ENCODE data around the gene GALNT10.

Gene GALNT10

GRCh38 chr5:154409230-154409840 is 218.8 kb downstream of the GALNT10 start:
- no peak overlapping the region for H3K27ac Mint-ChIP-seq
- H3K36me3 Mint-ChIP-seq = peaks cover 13 to 36% of the 10 kb centered on the region in 2 donors
- ATAC-seq (replicated peaks) (no peak), DNase-seq (no peak)
- H3K27me3 Mint-ChIP-seq = no peaks in the 10 kb centered on the region
- H3K4me3 Mint-ChIP-seq = no peak overlapping the region
- H3K9me3 Mint-ChIP-seq = no peaks in the 10 kb centered on the region
- peaks cover 6 to 14% of the 10 kb centered on the region in 2 donors for H3K4me1 Mint-ChIP-seq

GRCh38 chr5:154410008-154410407 is 219.5 kb downstream of the GALNT10 start:
- Mint-ChIP-seq H3K36me3 (peaks cover 14 to 40% of the 10 kb centered on the region in 2 donors), H3K4me1 (peaks cover 4 to 7% of the 10 kb centered on the region in 2 donors), H3K27me3 (no peaks in the 10 kb centered on the region), H3K4me3 (no peak overlapping the region), H3K9me3 (no peaks in the 10 kb centered on the region), H3K27ac (no peak overlapping the region)
- no peak for DNase-seq
- no peak for ATAC-seq (replicated peaks)

- DNase-seq (no peak), ATAC-seq (replicated peaks) (no peak)
- peaks cover 14 to 42% of the 10 kb centered on the region in 2 donors for H3K36me3 Mint-ChIP-seq
- H3K4me3 Mint-ChIP-seq = no peak overlapping the region
- H3K4me1 Mint-ChIP-seq = peaks cover 0 to 1% of the 10 kb centered on the region in 2 donors
- H3K27ac Mint-ChIP-seq = no peak overlapping the region
- H3K27me3 Mint-ChIP-seq = no peaks in the 10 kb centered on the region
- no peaks in the 10 kb centered on the region for H3K9me3 Mint-ChIP-seq
Measured at GRCh38 chr5:154410786-154411185, 220.3 kb downstream of the GALNT10 start.

- H3K4me3 Mint-ChIP-seq = no peak overlapping the region
- no peak for ATAC-seq (replicated peaks)
- H3K27ac Mint-ChIP-seq = no peak overlapping the region
- no peaks in the 10 kb centered on the region for H3K9me3 Mint-ChIP-seq
- H3K27me3 Mint-ChIP-seq = no peaks in the 10 kb centered on the region
- no peak for DNase-seq
- peaks cover 0 to 1% of the 10 kb centered on the region in 2 donors for H3K4me1 Mint-ChIP-seq
- peaks cover 14 to 42% of the 10 kb centered on the region in 2 donors for H3K36me3 Mint-ChIP-seq
Measured at GRCh38 chr5:154411338-154411737, 220.8 kb downstream of the GALNT10 start.

- Mint-ChIP-seq H3K36me3 (peaks cover 14 to 43% of the 10 kb centered on the region in 2 donors), H3K27ac (no peak overlapping the region), H3K4me1 (peaks cover 8 to 9% of the 10 kb centered on the region in 2 donors), H3K27me3 (no peaks in the 10 kb centered on the region), H3K9me3 (no peaks in the 10 kb centered on the region), H3K4me3 (no peak overlapping the region)
- no peak for ATAC-seq (replicated peaks)
- no peak for DNase-seq
Measured at GRCh38 chr5:154412316-154412715, 221.8 kb downstream of the GALNT10 start.

GRCh38 chr5:154412925-154413324 is 222.4 kb downstream of the GALNT10 start:
- Mint-ChIP-seq H3K9me3 (no peaks in the 10 kb centered on the region), H3K4me3 (no peak overlapping the region), H3K36me3 (peaks cover 14 to 43% of the 10 kb centered on the region in 2 donors), H3K27me3 (no peaks in the 10 kb centered on the region), H3K27ac (no peak overlapping the region), H3K4me1 (peaks cover 8 to 9% of the 10 kb centered on the region in 2 donors)
- ATAC-seq (replicated peaks) = no peak
- DNase-seq = no peak

GRCh38 chr5:154415114-154415513 is 224.6 kb downstream of the GALNT10 start:
- no peaks in the 10 kb centered on the region for H3K9me3 Mint-ChIP-seq
- no peak overlapping the region for H3K27ac Mint-ChIP-seq
- H3K4me3 Mint-ChIP-seq = no peak overlapping the region
- peaks cover 15 to 50% of the 10 kb centered on the region in 2 donors for H3K36me3 Mint-ChIP-seq
- ATAC-seq (replicated peaks) (no peak), DNase-seq (no peak)
- H3K27me3 Mint-ChIP-seq = no peaks in the 10 kb centered on the region
- H3K4me1 Mint-ChIP-seq = peaks cover 8 to 9% of the 10 kb centered on the region in 2 donors

GRCh38 chr5:154418344-154418820 is 227.8 kb downstream of the GALNT10 start:
- Mint-ChIP-seq H3K36me3 (peaks cover 20 to 51% of the 10 kb centered on the region in 2 donors), H3K27ac (no peak overlapping the region), H3K27me3 (no peaks in the 10 kb centered on the region)

GRCh38 chr5:154419236-154419635 is 228.7 kb downstream of the GALNT10 start:
- Mint-ChIP-seq H3K27me3 (no peaks in the 10 kb centered on the region), H3K9me3 (peaks cover 0 to 7% of the 10 kb centered on the region in 2 donors), H3K4me1 (peaks cover 8 to 15% of the 10 kb centered on the region in 2 donors), H3K27ac (no peak overlapping the region), H3K36me3 (peaks cover 26 to 53% of the 10 kb centered on the region in 2 donors), H3K4me3 (no peak overlapping the region)
- ATAC-seq (replicated peaks) = no peak
- no peak for DNase-seq

More at GRCh38 chr5:154418344-154418820, 227.8 kb downstream of the GALNT10 start:
- ATAC-seq (replicated peaks) (no peak), DNase-seq (no peak)
- Mint-ChIP-seq H3K4me1 (peaks cover 8 to 9% of the 10 kb centered on the region in 2 donors), H3K9me3 (peaks cover 0 to 3% of the 10 kb centered on the region in 2 donors), H3K4me3 (no peak overlapping the region)

GRCh38 chr5:154421868-154422267 is 231.3 kb downstream of the GALNT10 start:
- ATAC-seq (replicated peaks) = no peak
- H3K27ac Mint-ChIP-seq = no peak overlapping the region

GRCh38 chr5:154422298-154422697 is 231.8 kb downstream of the GALNT10 start:
- H3K27me3 Mint-ChIP-seq = no peaks in the 10 kb centered on the region
- peaks cover 0 to 7% of the 10 kb centered on the region in 2 donors for H3K9me3 Mint-ChIP-seq
- peaks cover 3 to 6% of the 10 kb centered on the region in 2 donors for H3K4me1 Mint-ChIP-seq
- ATAC-seq (replicated peaks) (no peak), DNase-seq (no peak)
- no peak overlapping the region for H3K4me3 Mint-ChIP-seq
- no peak overlapping the region for H3K27ac Mint-ChIP-seq
- H3K36me3 Mint-ChIP-seq = peaks cover 30 to 53% of the 10 kb centered on the region in 2 donors

More at GRCh38 chr5:154421868-154422267, 231.3 kb downstream of the GALNT10 start:
- Mint-ChIP-seq H3K9me3 (peaks cover 0 to 7% of the 10 kb centered on the region in 2 donors), H3K27me3 (no peaks in the 10 kb centered on the region), H3K4me1 (peaks cover 4 to 10% of the 10 kb centered on the region in 2 donors), H3K4me3 (no peak overlapping the region), H3K36me3 (peaks cover 28 to 51% of the 10 kb centered on the region in 2 donors)
- no peak for DNase-seq

GRCh38 chr5:154428208-154428607 is 237.7 kb downstream of the GALNT10 start:
- H3K4me3 Mint-ChIP-seq = no peak overlapping the region
- H3K36me3 Mint-ChIP-seq = peaks cover 21 to 37% of the 10 kb centered on the region in 2 donors
- no peak for DNase-seq
- H3K27ac Mint-ChIP-seq = no peak overlapping the region
- no peak for ATAC-seq (replicated peaks)
- H3K9me3 Mint-ChIP-seq = peaks cover 0 to 7% of the 10 kb centered on the region in 2 donors
- peaks cover 3 to 6% of the 10 kb centered on the region in 2 donors for H3K4me1 Mint-ChIP-seq
- H3K27me3 Mint-ChIP-seq = no peaks in the 10 kb centered on the region

GRCh38 chr5:154429341-154429740 is 238.8 kb downstream of the GALNT10 start:
- H3K27me3 Mint-ChIP-seq = no peaks in the 10 kb centered on the region
- H3K36me3 Mint-ChIP-seq = peaks cover 17 to 31% of the 10 kb centered on the region in 2 donors
- peaks cover 0 to 1% of the 10 kb centered on the region in 2 donors for H3K9me3 Mint-ChIP-seq
- no peak overlapping the region for H3K4me3 Mint-ChIP-seq
- H3K4me1 Mint-ChIP-seq = peaks cover 3 to 5% of the 10 kb centered on the region in 2 donors
- DNase-seq (no peak), ATAC-seq (replicated peaks) (no peak)
- H3K27ac Mint-ChIP-seq = no peak overlapping the region

GRCh38 chr5:154430466-154430865 is 239.9 kb downstream of the GALNT10 start:
- no peaks in the 10 kb centered on the region for H3K27me3 Mint-ChIP-seq
- DNase-seq (no peak), ATAC-seq (replicated peaks) (no peak)
- no peak overlapping the region for H3K4me3 Mint-ChIP-seq
- no peak overlapping the region for H3K27ac Mint-ChIP-seq
- H3K4me1 Mint-ChIP-seq = peaks cover 3 to 6% of the 10 kb centered on the region in 2 donors
- peaks cover 0 to 1% of the 10 kb centered on the region in 2 donors for H3K9me3 Mint-ChIP-seq
- peaks cover 18 to 30% of the 10 kb centered on the region in 2 donors for H3K36me3 Mint-ChIP-seq

All from stimulated activated naive B cell treated with anti-CD40 and anti-IgM and Interleukin-4, amounts not matched to agents 10 μg/mL and 1 μg/mL and 100 μg/mL, for 72 hours (primary cell).